ENCODE data around the gene ANKRD44.

DNA sequence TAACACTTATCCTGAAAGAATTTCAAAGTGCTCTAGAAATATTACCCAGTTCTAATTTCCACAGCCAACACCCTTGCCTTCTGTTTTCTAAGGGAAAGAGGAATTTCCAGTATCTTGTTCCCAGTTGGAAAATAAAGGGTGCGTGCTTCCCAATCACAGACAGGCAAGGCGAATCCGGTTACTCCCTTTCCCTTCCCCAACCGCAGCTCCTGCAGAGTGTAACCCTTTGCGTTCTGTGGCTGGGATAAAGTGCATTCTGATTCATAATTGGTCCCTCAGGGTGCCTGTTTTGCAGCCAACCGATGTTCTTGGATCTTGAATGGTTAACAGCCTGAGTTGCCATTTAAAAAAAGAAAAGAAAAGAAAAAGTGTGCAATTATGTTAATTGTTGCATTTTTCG lies 343.5 kb downstream of the ANKRD44 start:
- TF ChIP-seq CTCF (IDR thresholded peaks at IDR 0.05) (no peak), ZFX (IDR thresholded peaks at IDR 0.05; ENCODE audit: borderline replicate concordance) (no peak)

All from 22Rv1 (cell line).